ENCODE results near the gene LITAFD. TPM values are rescaled to one million over a fixed set of nuclear protein-coding genes. Genes with fewer than 3 reads are reported as not detected.

The LITAFD gene
- total RNA-seq, 4 donors from 2014 or later = not detected

GRCh38 chr16:8925455-8925854 is 43.3 kb downstream of the LITAFD start:
- TF ChIP-seq CTCF (IDR thresholded peaks at IDR 0.05) = no peak
- ATAC-seq (ENCODE audit: low FRiP score) = no peak
- no peak for DNase-seq (ENCODE audit: low spot score)

GRCh38 chr16:8926827-8927226 is 44.7 kb downstream of the LITAFD start:
- no peak for TF ChIP-seq CTCF (IDR thresholded peaks at IDR 0.05)
- DNase-seq (ENCODE audit: low spot score) (no peak), ATAC-seq (ENCODE audit: low FRiP score) (no peak)

- no peak for ATAC-seq (ENCODE audit: low FRiP score)
- no peak for TF ChIP-seq CTCF (IDR thresholded peaks at IDR 0.05)
- DNase-seq (ENCODE audit: low spot score) = no peak
Observed at GRCh38 chr16:8928467-8928957, 46.4 kb downstream of the LITAFD start.

- DNase-seq (ENCODE audit: low spot score) = no peak
- no peak for TF ChIP-seq CTCF (IDR thresholded peaks at IDR 0.05)
- ATAC-seq (ENCODE audit: low FRiP score) = no peak
Observed at GRCh38 chr16:8929086-8929748, 47.1 kb downstream of the LITAFD start.

GRCh38 chr16:8931859-8932258 is 49.7 kb downstream of the LITAFD start:
- ATAC-seq (ENCODE audit: low FRiP score) = no peak
- no peak for DNase-seq (ENCODE audit: low spot score)
- no peak for TF ChIP-seq CTCF (IDR thresholded peaks at IDR 0.05)

- DNase-seq (ENCODE audit: low spot score) (no peak), ATAC-seq (ENCODE audit: low FRiP score) (no peak)
- TF ChIP-seq CTCF (IDR thresholded peaks at IDR 0.05) = no peak
Observed at GRCh38 chr16:8934601-8935000, 52.5 kb downstream of the LITAFD start.

Other genes starting within 250 kb of the LITAFD start
- gene ABAT, start 207.7 kb upstream of the LITAFD start, total RNA-seq = 1 to 10 TPM; 5.5 to 8.4 (median 6.5) TPM
- 1 to 10 TPM; 3.6 to 8.2 (median 5.1) TPM for gene TMEM186, start 84.7 kb upstream of the LITAFD start, total RNA-seq
- gene PMM2, start 84.5 kb upstream of the LITAFD start, total RNA-seq = 10 to 100 TPM; 35.9 to 98.6 (median 48.6) TPM
- 100 to 1,000 TPM in 3 of 4 donors, 10 to 100 TPM in 1; 89.3 to 135 (median 124) TPM for gene CARHSP1, start 13.3 kb upstream of the LITAFD start, total RNA-seq
- gene USP7, start 81.6 kb downstream of the LITAFD start, total RNA-seq = 100 to 1,000 TPM in 2 of 4 donors, 10 to 100 TPM in 2; 71.2 to 138 (median 97.0) TPM
- gene HAPSTR1, start 209.3 kb downstream of the LITAFD start, total RNA-seq = 10 to 100 TPM; 44.8 to 71.7 (median 57.6) TPM